Stimulated activated naive CD8-positive, alpha-beta T cell treated with anti-CD3 and anti-CD28 coated beads, Interleukin-15, Interleukin-2, amounts not matched to agents 100 ng/mL and 50 ng/mL, for 24 hours (primary cell): Measurements from ENCODE around the gene MSI2.
"Not testable (repeated sequence)": the region's sequence is repeated elsewhere in the genome, so short reads cannot be mapped to it uniquely, and the experiment has no call there.

ENCODE experiments used
- H3K27ac Mint-ChIP-seq: one replicate; pipeline ENCODE4 v1.8.0; 2021; ENCODE audit warnings: mild to moderate bottlenecking, mixed read lengths
- H3K27me3 Mint-ChIP-seq: one replicate; pipeline ENCODE4 v1.8.0; 2021; ENCODE audit warnings: mixed read lengths
- H3K36me3 Mint-ChIP-seq: one replicate; pipeline ENCODE4 v1.8.0; 2021; ENCODE audit warnings: low read depth, mixed read lengths
- H3K4me1 Mint-ChIP-seq: one replicate; pipeline ENCODE4 v1.8.0; 2021; ENCODE audit warnings: low read depth, mixed read lengths
- H3K4me3 Mint-ChIP-seq: one replicate; pipeline ENCODE4 v1.8.0; 2021; ENCODE audit warnings: mild to moderate bottlenecking, mixed read lengths
- H3K9me3 Mint-ChIP-seq: one replicate; pipeline ENCODE4 v1.8.0; 2021; ENCODE audit warnings: mixed read lengths

MSI2 gene

DNA sequence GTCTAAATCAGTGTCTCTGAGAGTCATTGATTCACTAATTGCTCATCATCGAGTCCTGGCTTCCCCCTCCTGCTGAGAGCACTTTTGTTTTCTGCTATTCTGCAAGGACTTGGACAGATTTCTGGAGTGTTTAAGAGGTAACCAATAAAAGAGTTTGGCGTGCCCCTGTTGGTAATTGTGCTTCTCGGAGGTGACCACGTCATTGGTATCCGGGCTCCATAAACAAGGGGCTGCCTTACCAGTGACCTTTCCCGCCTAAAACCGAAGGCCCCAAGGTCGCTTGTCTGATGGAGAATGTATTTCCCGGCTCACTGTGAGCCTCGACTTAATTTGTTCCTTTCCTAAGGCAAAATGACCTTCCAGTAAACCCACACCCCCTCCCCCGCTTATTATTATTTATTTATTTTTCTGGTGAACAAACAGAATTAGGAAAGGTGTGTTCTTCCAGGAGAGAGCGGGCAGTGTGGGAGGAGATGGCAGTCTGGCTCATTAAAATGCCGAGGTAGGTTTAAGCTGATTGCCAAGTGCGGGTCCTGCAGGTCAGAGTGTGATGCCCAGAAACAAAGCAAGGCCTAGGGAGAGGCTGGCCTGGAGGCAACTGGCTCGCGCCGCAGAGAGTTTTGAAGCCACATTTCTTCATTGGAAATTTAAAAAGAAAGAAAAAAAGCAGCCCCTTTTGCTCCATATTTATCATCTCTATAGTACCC, 30.2 kb downstream of the MSI2 start:
- peak overlapping the region; percentile 86 for H3K27ac Mint-ChIP-seq
- H3K4me1 Mint-ChIP-seq: peaks cover 67% of the 10 kb centered on the region
- H3K27me3 Mint-ChIP-seq: no peaks in the 10 kb centered on the region
- peak overlapping the region; percentile 67 for H3K4me3 Mint-ChIP-seq
- no peaks in the 10 kb centered on the region for H3K9me3 Mint-ChIP-seq
- peaks cover 26% of the 10 kb centered on the region for H3K36me3 Mint-ChIP-seq

DNA sequence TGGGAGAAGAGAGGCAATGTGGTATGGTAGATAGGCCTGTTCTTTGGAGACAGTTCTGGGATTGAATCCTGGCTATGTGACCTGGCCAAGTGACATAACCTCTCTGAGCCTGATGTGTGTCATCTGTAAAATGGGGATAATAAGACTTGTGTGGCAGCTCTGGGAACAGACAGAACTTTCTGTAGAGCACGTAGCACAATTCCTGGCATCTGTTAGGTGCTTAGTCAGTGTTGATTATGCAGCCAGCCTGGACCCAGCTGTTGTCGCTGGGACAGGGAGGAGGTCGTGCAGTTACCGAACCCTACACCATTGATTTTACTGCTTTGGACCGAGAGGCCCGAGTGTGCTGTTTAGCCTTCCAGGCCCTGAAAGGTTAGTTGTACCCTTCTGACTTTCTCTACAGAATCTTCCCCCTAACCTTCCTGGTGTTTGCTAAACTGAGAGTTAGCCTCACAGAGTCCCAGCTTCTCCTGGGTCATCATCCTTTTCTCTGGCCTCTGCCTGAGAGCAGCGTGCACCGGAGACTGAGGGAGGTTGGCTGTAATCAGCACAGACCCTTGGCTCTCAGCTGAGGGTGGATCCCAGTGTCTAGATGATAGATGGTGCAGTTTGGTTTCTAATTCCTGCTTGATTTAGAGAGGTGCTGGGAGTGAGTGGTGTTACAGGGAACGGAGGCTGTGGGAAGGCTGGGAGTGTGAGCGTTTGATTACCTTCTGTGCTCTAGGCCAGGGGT, 31.9 kb downstream of the MSI2 start:
- Mint-ChIP-seq H3K27ac (no peak overlapping the region), H3K4me3 (no peak overlapping the region), H3K36me3 (peaks cover 16% of the 10 kb centered on the region), H3K4me1 (peaks cover 51% of the 10 kb centered on the region), H3K27me3 (no peaks in the 10 kb centered on the region), H3K9me3 (no peaks in the 10 kb centered on the region)

DNA sequence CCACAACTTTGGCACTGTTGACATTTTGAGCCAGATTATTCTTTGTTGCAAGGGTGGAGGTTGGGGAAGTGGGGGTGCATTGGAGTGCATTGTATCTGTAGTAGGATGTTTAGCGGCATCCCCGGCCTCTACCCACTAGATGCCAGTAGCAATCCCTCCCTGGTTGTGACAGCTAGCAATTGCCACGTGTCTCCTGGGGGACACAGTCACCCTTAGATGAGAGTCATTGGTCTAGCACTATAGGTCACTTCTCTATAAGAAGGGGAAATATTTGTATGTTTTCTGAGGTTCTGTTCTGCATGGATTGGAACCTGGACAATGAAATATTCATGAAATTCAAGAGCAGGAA, 32.4 kb downstream of the MSI2 start:
- H3K4me1 Mint-ChIP-seq: peaks cover 46% of the 10 kb centered on the region

GRCh38 chr17:57289130-57289529, 32.8 kb downstream of the MSI2 start:
- H3K9me3 Mint-ChIP-seq: no peaks in the 10 kb centered on the region
- no peak overlapping the region for H3K27ac Mint-ChIP-seq
- H3K36me3 Mint-ChIP-seq: peaks cover 14% of the 10 kb centered on the region
- H3K4me1 Mint-ChIP-seq: peaks cover 46% of the 10 kb centered on the region
- H3K27me3 Mint-ChIP-seq: no peaks in the 10 kb centered on the region
- no peak overlapping the region for H3K4me3 Mint-ChIP-seq

More for the DNA sequence above, 32.4 kb downstream of the MSI2 start:
- Mint-ChIP-seq H3K27ac (no peak overlapping the region), H3K4me3 (no peak overlapping the region), H3K9me3 (no peaks in the 10 kb centered on the region), H3K36me3 (peaks cover 11% of the 10 kb centered on the region), H3K27me3 (no peaks in the 10 kb centered on the region)

- Mint-ChIP-seq H3K36me3 (peaks cover 15% of the 10 kb centered on the region), H3K4me1 (peaks cover 46% of the 10 kb centered on the region), H3K9me3 (no peaks in the 10 kb centered on the region), H3K27ac (no peak overlapping the region), H3K4me3 (no peak overlapping the region), H3K27me3 (no peaks in the 10 kb centered on the region)
Measured at GRCh38 chr17:57289613-57290012, 33.3 kb downstream of the MSI2 start.

- H3K9me3 Mint-ChIP-seq: no peaks in the 10 kb centered on the region
- no peak overlapping the region for H3K4me3 Mint-ChIP-seq
- H3K36me3 Mint-ChIP-seq: peaks cover 17% of the 10 kb centered on the region
- H3K4me1 Mint-ChIP-seq: peaks cover 46% of the 10 kb centered on the region
- H3K27ac Mint-ChIP-seq: no peak overlapping the region
- H3K27me3 Mint-ChIP-seq: no peaks in the 10 kb centered on the region
Measured at GRCh38 chr17:57290981-57291380, 34.7 kb downstream of the MSI2 start.

GRCh38 chr17:57292091-57292490, 35.8 kb downstream of the MSI2 start:
- Mint-ChIP-seq H3K4me3 (no peak overlapping the region), H3K4me1 (peaks cover 44% of the 10 kb centered on the region), H3K27me3 (no peaks in the 10 kb centered on the region), H3K27ac (no peak overlapping the region), H3K9me3 (no peaks in the 10 kb centered on the region), H3K36me3 (peaks cover 13% of the 10 kb centered on the region)

- Mint-ChIP-seq H3K9me3 (no peaks in the 10 kb centered on the region), H3K27ac (no peak overlapping the region), H3K4me1 (peaks cover 34% of the 10 kb centered on the region), H3K36me3 (peaks cover 21% of the 10 kb centered on the region), H3K4me3 (no peak overlapping the region), H3K27me3 (no peaks in the 10 kb centered on the region)
Measured at GRCh38 chr17:57293077-57293476, 36.8 kb downstream of the MSI2 start.

- H3K9me3 Mint-ChIP-seq: no peaks in the 10 kb centered on the region
- H3K4me1 Mint-ChIP-seq: peaks cover 27% of the 10 kb centered on the region
- no peaks in the 10 kb centered on the region for H3K27me3 Mint-ChIP-seq
- H3K27ac Mint-ChIP-seq: peak overlapping the region; percentile 9
- H3K4me3 Mint-ChIP-seq: no peak overlapping the region
- H3K36me3 Mint-ChIP-seq: peaks cover 31% of the 10 kb centered on the region
Measured at GRCh38 chr17:57294101-57294500, 37.8 kb downstream of the MSI2 start.

DNA sequence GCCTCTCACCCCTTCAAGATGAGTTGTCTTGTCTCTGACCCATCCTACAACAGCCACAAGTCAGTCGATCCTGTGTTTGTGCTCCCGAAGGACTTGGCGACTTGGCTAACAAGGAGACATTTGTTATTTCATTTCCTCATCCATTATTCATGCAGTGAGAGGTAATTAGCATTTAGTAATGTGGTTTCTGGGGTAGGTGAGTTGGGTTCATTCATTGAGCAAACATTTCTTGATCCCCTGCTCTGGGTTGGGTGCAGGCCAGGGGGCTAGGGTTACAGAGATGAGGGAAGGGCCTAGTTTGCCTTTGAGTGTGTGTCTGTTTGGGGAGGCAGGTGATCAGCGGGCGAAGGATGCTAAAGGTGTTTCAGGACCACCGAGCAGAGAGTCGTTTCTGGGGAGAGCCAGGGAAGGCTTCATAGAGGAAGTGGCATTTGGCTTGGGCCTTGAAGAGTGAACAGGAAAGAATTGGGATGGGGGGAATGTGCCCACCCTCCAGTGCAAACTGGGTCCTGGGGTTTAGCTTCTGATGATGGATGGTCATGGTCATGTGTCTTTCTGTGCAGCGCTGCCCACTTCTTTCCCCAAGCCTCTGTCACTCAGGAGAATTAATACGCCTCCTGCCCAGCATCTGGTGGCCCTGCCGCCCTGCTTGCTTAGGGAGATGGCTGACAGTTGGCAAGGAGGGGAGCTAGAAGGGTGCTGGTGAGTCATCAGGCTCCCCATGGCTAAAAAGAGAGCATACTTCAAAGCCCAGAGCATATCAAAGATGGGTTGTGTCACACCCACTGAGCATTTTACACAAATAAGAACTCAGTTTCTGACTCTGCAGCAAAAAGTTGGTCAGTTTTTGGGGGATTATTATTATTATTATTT, 38.5 kb downstream of the MSI2 start:
- Mint-ChIP-seq H3K4me3 (no peak overlapping the region), H3K27ac (peak overlapping the region; percentile 9), H3K36me3 (peaks cover 37% of the 10 kb centered on the region)

DNA sequence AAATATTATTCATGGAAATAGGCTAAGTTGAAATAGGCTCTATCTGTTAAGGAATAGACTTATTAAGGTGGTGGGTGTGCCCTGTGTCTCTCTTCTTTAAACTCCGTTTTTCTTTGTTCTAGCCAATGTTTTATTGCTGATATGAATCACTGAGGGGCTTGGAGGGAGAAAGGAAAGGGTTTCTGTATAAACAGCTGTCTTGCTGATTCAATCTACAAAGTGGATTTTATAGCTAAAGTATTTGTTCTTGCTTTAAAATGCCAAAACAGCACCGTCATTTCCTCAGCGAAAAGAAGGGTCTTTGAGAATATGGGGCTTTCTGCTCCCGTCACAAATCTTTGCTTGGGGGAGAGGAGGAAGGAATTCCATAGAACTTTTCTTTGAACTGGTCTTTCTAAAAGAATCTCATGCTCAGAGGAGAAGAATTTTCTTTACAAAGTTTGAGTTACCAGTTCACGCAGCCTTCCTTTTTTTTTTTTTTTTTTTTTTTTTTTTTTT, 39.3 kb downstream of the MSI2 start:
- Mint-ChIP-seq H3K4me1 (peaks cover 29% of the 10 kb centered on the region), H3K4me3 (peak overlapping the region; percentile 9), H3K27ac (no peak overlapping the region), H3K9me3 (peaks cover 7% of the 10 kb centered on the region), H3K36me3 (peaks cover 44% of the 10 kb centered on the region), H3K27me3 (no peaks in the 10 kb centered on the region)

More for the DNA sequence above, 38.5 kb downstream of the MSI2 start:
- Mint-ChIP-seq H3K4me1 (peaks cover 27% of the 10 kb centered on the region), H3K9me3 (peaks cover 1% of the 10 kb centered on the region), H3K27me3 (no peaks in the 10 kb centered on the region)

- Mint-ChIP-seq H3K4me1 (peaks cover 36% of the 10 kb centered on the region), H3K27me3 (no peaks in the 10 kb centered on the region), H3K9me3 (peaks cover 7% of the 10 kb centered on the region), H3K27ac (no peak overlapping the region), H3K36me3 (peaks cover 51% of the 10 kb centered on the region), H3K4me3 (no peak overlapping the region)
Measured at GRCh38 chr17:57296231-57296630, 39.9 kb downstream of the MSI2 start.

GRCh38 chr17:57299176-57299575, 42.9 kb downstream of the MSI2 start:
- H3K4me3 Mint-ChIP-seq: no peak overlapping the region
- H3K36me3 Mint-ChIP-seq: peaks cover 54% of the 10 kb centered on the region
- no peaks in the 10 kb centered on the region for H3K27me3 Mint-ChIP-seq
- H3K4me1 Mint-ChIP-seq: peaks cover 49% of the 10 kb centered on the region
- H3K27ac Mint-ChIP-seq: no peak overlapping the region
- peaks cover 7% of the 10 kb centered on the region for H3K9me3 Mint-ChIP-seq

GRCh38 chr17:57300592-57300991, 44.3 kb downstream of the MSI2 start:
- peaks cover 46% of the 10 kb centered on the region for H3K36me3 Mint-ChIP-seq
- H3K9me3 Mint-ChIP-seq: not testable (repeated sequence)

More at GRCh38 chr17:57300592-57300991, 44.3 kb downstream of the MSI2 start:
- not testable (repeated sequence) for H3K27ac Mint-ChIP-seq, H3K4me3 Mint-ChIP-seq, H3K27me3 Mint-ChIP-seq
- H3K4me1 Mint-ChIP-seq: peaks cover 35% of the 10 kb centered on the region
